H1 (cell line): ENCODE data around the gene MICALL2. TPM values are rescaled to one million over a fixed set of nuclear protein-coding genes. Genes with fewer than 3 reads are reported as not detected.

Source experiments
- SIN3A ChIP-seq, 2 experiments: IDR thresholded peaks in 1 of 2; conservative IDR thresholded peaks in 1 of 2; 2 replicates each; pipeline ENCODE4 v1.6.1; 2011 to 2012; ENCODE audit warnings: low read length in 2 of 2, improper control_type of control experiment in 1 of 2, low read depth in 1 of 2, mild to moderate bottlenecking in 1 of 2
- SP1 ChIP-seq: IDR thresholded peaks from 2 replicates; pipeline ENCODE4 v1.6.1; 2011; ENCODE audit warnings: low read depth, low read length
- TEAD4 ChIP-seq: IDR thresholded peaks from 2 replicates; pipeline ENCODE4 v1.6.1; 2012; ENCODE audit warnings: low read depth, low read length, inconsistent platforms, mixed read lengths
- polyA plus RNA-seq, 7 experiments: library from polyadenylated mRNA; depleted of rRNA in 3 of 7; stranded (reverse) in 5 of 7; unstranded in 2 of 7; fragments of >200 nt in 5 of 7; fragments of 200-250 nt in 2 of 7; gene quantifications; 1 replicate in 5 of 7; 2 replicates in 1 of 7; 4 replicates in 1 of 7; pipeline versions ENCODE4 v1.2.1 to v1.2.3, GENCODE V29; 2011 to 2013; ENCODE audit warnings: missing spikeins in 2 of 7, mixed read lengths in 2 of 7
- total RNA-seq: library from RNA; stranded (reverse); fragmentation: NEBNext Ultra II Directional; extraction: Animal tissue kit (Norgen Biotek cat#: 25700); gene quantifications from 2 replicates; pipeline ENCODE4 v1.2.1, GENCODE V29; 2021
- TF ChIP-seq, protein P1 (sequence below): fragments of 300-600 bp; sonication (generic); IDR thresholded peaks from 2 replicates; pipeline ENCODE4 v1.7.1; 2012; ENCODE audit warnings: low read length, moderate library complexity, mild to moderate bottlenecking, inconsistent platforms; ENCODE audit not compliant: insufficient replicate concordance

MICALL2 gene
- total and polyA plus RNA-seq, 2 of the 8 experiments (the other 6 are each of a cell fraction or from before 2014, with no cell fraction given): 5.3 to 8.5 TPM

DNA sequence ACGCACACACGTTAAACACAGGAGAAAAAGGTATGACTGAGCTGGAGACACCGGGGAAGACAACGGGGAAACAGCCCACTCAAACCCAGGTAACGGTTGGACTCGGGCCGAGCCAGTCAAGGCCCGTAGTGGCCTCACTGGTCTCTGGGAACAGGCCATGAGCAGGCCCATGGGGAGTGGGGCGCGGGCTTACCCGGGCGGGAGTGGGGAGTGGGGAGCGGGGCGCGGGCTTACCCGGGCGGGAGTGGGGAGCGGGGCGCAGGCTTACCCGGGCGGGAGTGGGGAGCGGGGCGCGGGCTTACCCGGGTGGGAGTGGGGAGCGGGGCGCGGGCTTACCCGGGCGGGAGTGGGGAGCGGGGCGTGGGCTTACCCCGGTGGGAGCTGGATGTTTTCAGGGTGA is 33.4 kb upstream of the MICALL2 start (continued):
- TF ChIP-seq, protein P1, sequence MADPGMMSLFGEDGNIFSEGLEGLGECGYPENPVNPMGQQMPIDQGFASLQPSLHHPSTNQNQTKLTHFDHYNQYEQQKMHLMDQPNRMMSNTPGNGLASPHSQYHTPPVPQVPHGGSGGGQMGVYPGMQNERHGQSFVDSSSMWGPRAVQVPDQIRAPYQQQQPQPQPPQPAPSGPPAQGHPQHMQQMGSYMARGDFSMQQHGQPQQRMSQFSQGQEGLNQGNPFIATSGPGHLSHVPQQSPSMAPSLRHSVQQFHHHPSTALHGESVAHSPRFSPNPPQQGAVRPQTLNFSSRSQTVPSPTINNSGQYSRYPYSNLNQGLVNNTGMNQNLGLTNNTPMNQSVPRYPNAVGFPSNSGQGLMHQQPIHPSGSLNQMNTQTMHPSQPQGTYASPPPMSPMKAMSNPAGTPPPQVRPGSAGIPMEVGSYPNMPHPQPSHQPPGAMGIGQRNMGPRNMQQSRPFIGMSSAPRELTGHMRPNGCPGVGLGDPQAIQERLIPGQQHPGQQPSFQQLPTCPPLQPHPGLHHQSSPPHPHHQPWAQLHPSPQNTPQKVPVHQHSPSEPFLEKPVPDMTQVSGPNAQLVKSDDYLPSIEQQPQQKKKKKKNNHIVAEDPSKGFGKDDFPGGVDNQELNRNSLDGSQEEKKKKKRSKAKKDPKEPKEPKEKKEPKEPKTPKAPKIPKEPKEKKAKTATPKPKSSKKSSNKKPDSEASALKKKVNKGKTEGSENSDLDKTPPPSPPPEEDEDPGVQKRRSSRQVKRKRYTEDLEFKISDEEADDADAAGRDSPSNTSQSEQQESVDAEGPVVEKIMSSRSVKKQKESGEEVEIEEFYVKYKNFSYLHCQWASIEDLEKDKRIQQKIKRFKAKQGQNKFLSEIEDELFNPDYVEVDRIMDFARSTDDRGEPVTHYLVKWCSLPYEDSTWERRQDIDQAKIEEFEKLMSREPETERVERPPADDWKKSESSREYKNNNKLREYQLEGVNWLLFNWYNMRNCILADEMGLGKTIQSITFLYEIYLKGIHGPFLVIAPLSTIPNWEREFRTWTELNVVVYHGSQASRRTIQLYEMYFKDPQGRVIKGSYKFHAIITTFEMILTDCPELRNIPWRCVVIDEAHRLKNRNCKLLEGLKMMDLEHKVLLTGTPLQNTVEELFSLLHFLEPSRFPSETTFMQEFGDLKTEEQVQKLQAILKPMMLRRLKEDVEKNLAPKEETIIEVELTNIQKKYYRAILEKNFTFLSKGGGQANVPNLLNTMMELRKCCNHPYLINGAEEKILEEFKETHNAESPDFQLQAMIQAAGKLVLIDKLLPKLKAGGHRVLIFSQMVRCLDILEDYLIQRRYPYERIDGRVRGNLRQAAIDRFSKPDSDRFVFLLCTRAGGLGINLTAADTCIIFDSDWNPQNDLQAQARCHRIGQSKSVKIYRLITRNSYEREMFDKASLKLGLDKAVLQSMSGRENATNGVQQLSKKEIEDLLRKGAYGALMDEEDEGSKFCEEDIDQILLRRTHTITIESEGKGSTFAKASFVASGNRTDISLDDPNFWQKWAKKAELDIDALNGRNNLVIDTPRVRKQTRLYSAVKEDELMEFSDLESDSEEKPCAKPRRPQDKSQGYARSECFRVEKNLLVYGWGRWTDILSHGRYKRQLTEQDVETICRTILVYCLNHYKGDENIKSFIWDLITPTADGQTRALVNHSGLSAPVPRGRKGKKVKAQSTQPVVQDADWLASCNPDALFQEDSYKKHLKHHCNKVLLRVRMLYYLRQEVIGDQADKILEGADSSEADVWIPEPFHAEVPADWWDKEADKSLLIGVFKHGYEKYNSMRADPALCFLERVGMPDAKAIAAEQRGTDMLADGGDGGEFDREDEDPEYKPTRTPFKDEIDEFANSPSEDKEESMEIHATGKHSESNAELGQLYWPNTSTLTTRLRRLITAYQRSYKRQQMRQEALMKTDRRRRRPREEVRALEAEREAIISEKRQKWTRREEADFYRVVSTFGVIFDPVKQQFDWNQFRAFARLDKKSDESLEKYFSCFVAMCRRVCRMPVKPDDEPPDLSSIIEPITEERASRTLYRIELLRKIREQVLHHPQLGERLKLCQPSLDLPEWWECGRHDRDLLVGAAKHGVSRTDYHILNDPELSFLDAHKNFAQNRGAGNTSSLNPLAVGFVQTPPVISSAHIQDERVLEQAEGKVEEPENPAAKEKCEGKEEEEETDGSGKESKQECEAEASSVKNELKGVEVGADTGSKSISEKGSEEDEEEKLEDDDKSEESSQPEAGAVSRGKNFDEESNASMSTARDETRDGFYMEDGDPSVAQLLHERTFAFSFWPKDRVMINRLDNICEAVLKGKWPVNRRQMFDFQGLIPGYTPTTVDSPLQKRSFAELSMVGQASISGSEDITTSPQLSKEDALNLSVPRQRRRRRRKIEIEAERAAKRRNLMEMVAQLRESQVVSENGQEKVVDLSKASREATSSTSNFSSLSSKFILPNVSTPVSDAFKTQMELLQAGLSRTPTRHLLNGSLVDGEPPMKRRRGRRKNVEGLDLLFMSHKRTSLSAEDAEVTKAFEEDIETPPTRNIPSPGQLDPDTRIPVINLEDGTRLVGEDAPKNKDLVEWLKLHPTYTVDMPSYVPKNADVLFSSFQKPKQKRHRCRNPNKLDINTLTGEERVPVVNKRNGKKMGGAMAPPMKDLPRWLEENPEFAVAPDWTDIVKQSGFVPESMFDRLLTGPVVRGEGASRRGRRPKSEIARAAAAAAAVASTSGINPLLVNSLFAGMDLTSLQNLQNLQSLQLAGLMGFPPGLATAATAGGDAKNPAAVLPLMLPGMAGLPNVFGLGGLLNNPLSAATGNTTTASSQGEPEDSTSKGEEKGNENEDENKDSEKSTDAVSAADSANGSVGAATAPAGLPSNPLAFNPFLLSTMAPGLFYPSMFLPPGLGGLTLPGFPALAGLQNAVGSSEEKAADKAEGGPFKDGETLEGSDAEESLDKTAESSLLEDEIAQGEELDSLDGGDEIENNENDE: no peak
- TF ChIP-seq SIN3A (conservative IDR thresholded peaks at IDR 0.05 in 1 of 2, IDR thresholded peaks at IDR 0.05 in 1 of 2; ENCODE audit: low read depth in 1 of 2, low read length in 2 of 2) (no peak), TEAD4 (no peak), SP1 (no peak)
